Endothelial cell of umbilical vein (primary cell): ENCODE data around the gene CDC42. TPM values are rescaled to one million over a fixed set of nuclear protein-coding genes. Genes with fewer than 3 reads are reported as not detected.

Source experiments
- BruUV-seq: library from RNA; stranded (reverse); fragments of 400-500 nt; replicated peaks from 2 replicates; lab custom pipeline; 2021; lab: Mats Ljungman, UMichigan
- CTCF ChIA-PET: fragments of 300-600, 350-600 bp; sonication (Branson Sonifier 250); formaldehyde crosslinking; loops from one replicate; lab custom pipeline; 2021; ENCODE audit warnings: antibody characterized with exemption, inconsistent platforms; lab: Charles Lee
- POLR2A ChIA-PET: fragments of 300-600, 350-600 bp; sonication (Branson Sonifier 250); formaldehyde crosslinking; loops from one replicate; lab custom pipeline; 2021; ENCODE audit warnings: antibody characterized with exemption, inconsistent platforms; lab: Charles Lee
- DNase-seq: peaks from one replicate; pipeline ENCODE4 v3.0.0-alpha.2; 2011; ENCODE audit warnings: low read depth, low spot score
- FAIRE-seq: peaks from 2 replicates; lab custom pipeline; 2011; peaks lifted over from hg19 to GRCh38; lab: Jason Lieb, UNC
- H2AFZ ChIP-seq: 2 replicates; pipeline ENCODE4 v1.6.0; 2012; ENCODE audit warnings: low read depth, low read length, control low read depth, inconsistent platforms
- H3K27ac ChIP-seq: 2 replicates; pipeline ENCODE4 v1.5.1; 2011; ENCODE audit warnings: low read depth, mild to moderate bottlenecking, control low read depth, low read length, moderate library complexity; ENCODE audit not compliant: insufficient read depth
- H3K27me3 ChIP-seq, 2 experiments: 2 replicates each; pipeline versions ENCODE4 v1.6.0 to v1.6.1; 2011; ENCODE audit warnings: low read length in 2 of 2, mixed read lengths in 1 of 2; ENCODE audit not compliant: control insufficient read depth in 2 of 2, insufficient read depth in 2 of 2
- H3K36me3 ChIP-seq, 2 experiments: 2 replicates in 1 of 2; 3 replicates in 1 of 2; pipeline ENCODE4 v1.5.1; 2011; ENCODE audit warnings: low read length in 2 of 2, mild to moderate bottlenecking in 1 of 2, moderate library complexity in 1 of 2; ENCODE audit not compliant: control insufficient read depth in 2 of 2, insufficient read depth in 2 of 2; ENCODE audit errors: extremely low read depth in 1 of 2
- H3K4me1 ChIP-seq: 3 replicates; pipeline ENCODE4 v1.5.1; 2011; ENCODE audit warnings: mild to moderate bottlenecking, low read length; ENCODE audit not compliant: control insufficient read depth, insufficient read depth; ENCODE audit errors: extremely low read depth
- H3K4me2 ChIP-seq: 2 replicates; pipeline ENCODE4 v1.6.1; 2011; ENCODE audit warnings: low read length, control low read depth, mixed read lengths; ENCODE audit not compliant: insufficient read depth
- H3K4me3 ChIP-seq, 3 experiments: fragments of 200-600 bp in 1 of 3; sonication (generic), shearing (Covaris generic) in 1 of 3; replicated peaks in 1 of 3; 2 replicates each; pipeline ENCODE4 v1.5.1; 2011 to 2016; ENCODE audit warnings: control low read depth in 3 of 3, low read length in 3 of 3, mild to moderate bottlenecking in 2 of 3, inconsistent platforms in 1 of 3, low read depth in 1 of 3, moderate library complexity in 1 of 3; ENCODE audit not compliant: insufficient read depth in 1 of 3
- H3K79me2 ChIP-seq: 2 replicates; pipeline ENCODE4 v1.6.0; 2012; ENCODE audit warnings: low read length, inconsistent platforms; ENCODE audit not compliant: control insufficient read depth, insufficient read depth
- H3K9ac ChIP-seq: replicated peaks from 2 replicates; pipeline ENCODE3; 2011; ENCODE audit warnings: low read length, control low read depth; ENCODE audit not compliant: insufficient read depth; ENCODE audit errors: extremely low read depth
- H3K9me1 ChIP-seq: replicated peaks from 3 replicates; pipeline ENCODE4 v1.6.0; 2011; ENCODE audit warnings: mild to moderate bottlenecking, low read length; ENCODE audit not compliant: control insufficient read depth, insufficient read depth; ENCODE audit errors: extremely low read depth
- H3K9me3 ChIP-seq: replicated peaks from 2 replicates; pipeline ENCODE4 v1.5.1; 2012; ENCODE audit warnings: low read length, inconsistent platforms; ENCODE audit not compliant: control insufficient read depth, insufficient read depth
- H4K20me1 ChIP-seq: replicated peaks from 2 replicates; pipeline ENCODE3; 2011; ENCODE audit warnings: mild to moderate bottlenecking, low read length; ENCODE audit not compliant: control insufficient read depth, insufficient read depth; ENCODE audit errors: extremely low read depth
- CTCF ChIP-seq, 2 donors: IDR thresholded peaks; 1 replicate in 1 of 2; 2 replicates in 1 of 2; pipeline ENCODE4 v1.5.1; 2011; ENCODE audit warnings: low read length in 2 of 2, mild to moderate bottlenecking in 2 of 2, moderate library complexity in 2 of 2, control low read depth in 1 of 2, inconsistent platforms in 1 of 2, low read depth in 1 of 2; ENCODE audit not compliant: insufficient read depth in 1 of 2; ENCODE audit errors: extremely low read depth in 1 of 2
- EZH2 ChIP-seq: IDR thresholded peaks from 2 replicates; pipeline ENCODE4 v1.6.1; 2012; ENCODE audit warnings: borderline replicate concordance, low read depth, mild to moderate bottlenecking, moderate library complexity, low read length, inconsistent platforms; ENCODE audit not compliant: severe bottlenecking
- FOS ChIP-seq: IDR thresholded peaks from 2 replicates; pipeline ENCODE4 v1.6.1; 2011; ENCODE audit warnings: mild to moderate bottlenecking, low read length, moderate library complexity, borderline replicate concordance; ENCODE audit not compliant: insufficient read depth
- GATA2 ChIP-seq: IDR thresholded peaks from 2 replicates; pipeline ENCODE4 v1.7.0; 2011; ENCODE audit warnings: low read depth, mild to moderate bottlenecking, moderate library complexity, mixed read lengths, low read length; ENCODE audit not compliant: insufficient read length, insufficient read depth
- JUN ChIP-seq: IDR thresholded peaks from 2 replicates; pipeline ENCODE4 v1.6.1; 2011; ENCODE audit warnings: borderline replicate concordance, low read depth; ENCODE audit not compliant: insufficient read length, insufficient read depth
- MAX ChIP-seq: IDR thresholded peaks from 2 replicates; pipeline ENCODE4 v1.6.1; 2011; ENCODE audit not compliant: insufficient read depth, insufficient read length
- MYC ChIP-seq: IDR thresholded peaks from one replicate; pipeline ENCODE4 v1.6.1; 2011; ENCODE audit warnings: mild to moderate bottlenecking, low read depth, low read length
- POLR2A ChIP-seq: IDR thresholded peaks from 2 replicates; pipeline ENCODE4 v1.6.1; 2012; ENCODE audit warnings: low read depth, mild to moderate bottlenecking, control low read depth, low read length
- POLR2AphosphoS5 ChIP-seq: IDR thresholded peaks from 2 replicates; pipeline ENCODE4 v1.6.1; 2012; ENCODE audit warnings: low read depth, mild to moderate bottlenecking, control low read depth, low read length, moderate library complexity; ENCODE audit not compliant: insufficient read depth
- dilution Hi-C: fragments of 300-500 bp; cut with MboI; formaldehyde crosslinking; loops from one replicate; pipeline ENCODE4 v1.15.0; 2019; ENCODE audit warnings: low sequenced_read_pairs; ENCODE audit not compliant: extremely low pct_ligation_motif_present
- intact Hi-C: fragments of 100-400 bp; cut with micrococcal nuclease; formaldehyde crosslinking; loops from one replicate; pipeline ENCODE4 v1.10.0; 2022
- polyA plus RNA-seq, 4 experiments: library from polyadenylated mRNA; depleted of rRNA in 3 of 4; stranded (reverse) in 3 of 4; unstranded in 1 of 4; fragments of >200 nt; gene quantifications; 2 replicates each; pipeline versions ENCODE4 v1.2.1 to v1.2.3, GENCODE V29; 2011 to 2012; ENCODE audit warnings: missing spikeins in 1 of 4
- total RNA-seq: library from RNA; stranded (reverse); gene quantifications from 2 replicates; pipeline ENCODE4 v1.2.3, GENCODE V29; 2021

The CDC42 gene
- total and polyA plus RNA-seq, 2 donors (not counting 3 experiments of a cell fraction or from before 2014, with no cell fraction given), result 199 to 381 TPM

- FAIRE-seq, result no peak
- peaks cover 2 to 7% of the 10 kb centered on the region in 2 experiments for H3K36me3 ChIP-seq
- CTCF ChIA-PET, result no interaction called here
- H3K27ac ChIP-seq, result no peak overlapping the region
- no peak for DNase-seq
- peaks cover 46% of the 10 kb centered on the region for H4K20me1 ChIP-seq
- no TSS peak for BruUV-seq
- no peak overlapping the region for H3K9ac ChIP-seq
- POLR2A ChIA-PET, result interaction anchor here (0.7 kb wide), 2 partner anchors 19 to 242 kb away, joined by 5 to 6 read pairs; no protein-coding TSS in a partner anchor
- peaks cover 96% of the 10 kb centered on the region for H3K79me2 ChIP-seq
- no peaks in the 10 kb centered on the region for H3K9me1 ChIP-seq
- no peak overlapping the region for H2AFZ ChIP-seq
- no peaks in the 10 kb centered on the region for H3K9me3 ChIP-seq
- intact Hi-C loops (no loop called here), dilution Hi-C loops (no loop called here)
- TF ChIP-seq EZH2, result no peak
- TF ChIP-seq POLR2A, result no peak
- no peak for TF ChIP-seq MAX
- TF ChIP-seq POLR2AphosphoS5, result no peak
- no peak for TF ChIP-seq CTCF (IDR thresholded peaks at IDR 0.05; ENCODE audit: extremely low read depth in 1 of 2, insufficient read depth in 1 of 2, low read depth in 1 of 2, low read length in 2 of 2)
- TF ChIP-seq MYC, result no peak
- TF ChIP-seq FOS, result no peak
- no peak for TF ChIP-seq JUN
- TF ChIP-seq GATA2, result no peak
- no peaks in the 10 kb centered on the region for H3K27me3 ChIP-seq
- H3K4me3 ChIP-seq, result no peak overlapping the region
- H3K4me1 ChIP-seq, result peaks cover 18% of the 10 kb centered on the region
- H3K4me2 ChIP-seq, result no peak overlapping the region
These were observed 19.0 kb downstream of the CDC42 start for GRCh38 chr1:22071511-22071910.
